ENCODE data around the gene LINGO4. TPM values are rescaled to one million over a fixed set of nuclear protein-coding genes. Genes with fewer than 3 reads are reported as not detected.

The LINGO4 gene
- total and polyA plus RNA-seq, 10 of the 15 experiments (the other 5 are each of a cell fraction or from before 2014, with no cell fraction given): not detected

GRCh38 chr1:151838222-151839081 is 33.2 kb upstream of the LINGO4 start (continued):
- TF ChIP-seq ZNF687 (IDR thresholded peaks at IDR 0.05): peak; percentile 88
- TF ChIP-seq JUNB (IDR thresholded peaks at IDR 0.05): no peak
- no peak for TF ChIP-seq TCF7 (IDR thresholded peaks at IDR 0.05; ENCODE audit: borderline replicate concordance)
- TF ChIP-seq ATF3 (IDR thresholded peaks at IDR 0.05; ENCODE audit: borderline replicate concordance, extremely low read depth, low read depth, low read length): no peak
- TF ChIP-seq SUZ12 (IDR thresholded peaks at IDR 0.05; ENCODE audit: unreplicated experiment): peak; percentile 76
- peak; percentile 44 to 86; a peak in 3 of 4 replicates for TF ChIP-seq BHLHE40 (IDR thresholded peaks at IDR 0.05; ENCODE audit: borderline replicate concordance in 1 of 2, low read depth in 2 of 2, low read length in 1 of 2)
- peak; percentile 89 for TF ChIP-seq DPF2 (IDR thresholded peaks at IDR 0.05)
- TF ChIP-seq EGR1 (IDR thresholded peaks at IDR 0.05; ENCODE audit: borderline replicate concordance in 1 of 2, low read depth in 2 of 2, low read length in 2 of 2): peak in 1 of 2 experiments; percentile 81; a peak in 2 of 3 replicates
- TF ChIP-seq IKZF1 (conservative IDR thresholded peaks at IDR 0.05): peak; percentile 93
- no peak for TF ChIP-seq CBX3 (IDR thresholded peaks at IDR 0.05; ENCODE audit: borderline replicate concordance, low read depth)
- TF ChIP-seq TCF12 (IDR thresholded peaks at IDR 0.05; ENCODE audit: low read depth, low read length): peak; percentile 68; the same call in 1 of the 2 replicates
- peak; percentile 56 for TF ChIP-seq LARP7 (IDR thresholded peaks at IDR 0.05)
- TF ChIP-seq BCLAF1 (IDR thresholded peaks at IDR 0.05): 0 out of 2 replicates have a peak, but pooled peaks have one; percentile 27
- no peak for TF ChIP-seq BRCA1 (IDR thresholded peaks at IDR 0.05; ENCODE audit: low read depth, low read length)
- no peak for TF ChIP-seq STAT1 (conservative IDR thresholded peaks at IDR 0.05)
- peak; percentile 57; the same call in 1 of the 2 replicates for TF ChIP-seq ZNF217 (IDR thresholded peaks at IDR 0.05)
- no peak for TF ChIP-seq GABPA (IDR thresholded peaks at IDR 0.05; ENCODE audit: low read depth)
- no peak for TF ChIP-seq SKIL (IDR thresholded peaks at IDR 0.05; ENCODE audit: low read depth, poor library complexity, severe bottlenecking)
- TF ChIP-seq NR2F1 (conservative IDR thresholded peaks at IDR 0.05): peak; percentile 46; the same call in 1 of the 2 replicates
- peak; percentile 38 for TF ChIP-seq HDAC6 (IDR thresholded peaks at IDR 0.05; ENCODE audit: unreplicated experiment)

All from GM12878 (cell line).